ENCODE data around the gene DST.

DNA sequence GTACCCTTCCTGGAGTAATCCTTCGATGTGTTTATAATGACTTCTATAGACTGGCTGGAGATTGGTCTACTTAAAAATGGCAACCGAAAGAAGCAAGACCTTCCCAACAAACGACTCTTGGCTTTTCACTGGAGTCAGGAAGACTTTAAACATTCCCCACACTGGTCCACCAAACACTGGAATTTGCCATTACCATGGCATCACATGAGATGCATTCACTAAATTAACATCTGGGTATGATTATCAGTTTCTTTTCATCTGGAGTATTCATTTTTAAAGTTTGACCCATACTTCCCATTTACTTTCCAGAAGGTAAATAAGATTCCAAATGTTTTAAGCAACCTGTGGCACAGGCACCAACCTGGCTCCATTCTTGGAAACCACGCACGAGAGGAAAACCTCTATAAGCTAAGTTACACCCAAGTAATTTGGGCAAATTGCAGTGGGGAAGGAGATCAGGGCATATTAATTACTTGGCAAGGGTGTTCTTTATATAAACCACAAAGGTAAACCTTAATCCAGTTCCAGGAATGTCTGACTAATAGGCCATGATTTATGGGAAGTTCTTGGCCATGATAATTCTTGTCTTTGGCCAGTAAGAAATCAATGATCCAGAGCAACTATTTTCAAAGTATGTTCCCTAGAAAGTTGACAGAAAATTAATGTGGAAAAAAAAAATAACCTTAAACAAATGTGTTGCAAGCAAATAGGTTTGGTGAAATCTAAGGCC, 205.4 kb downstream of the DST start:
- no peak for TF ChIP-seq POLR2A (IDR thresholded peaks at IDR 0.05)
- TF ChIP-seq, protein P1, sequence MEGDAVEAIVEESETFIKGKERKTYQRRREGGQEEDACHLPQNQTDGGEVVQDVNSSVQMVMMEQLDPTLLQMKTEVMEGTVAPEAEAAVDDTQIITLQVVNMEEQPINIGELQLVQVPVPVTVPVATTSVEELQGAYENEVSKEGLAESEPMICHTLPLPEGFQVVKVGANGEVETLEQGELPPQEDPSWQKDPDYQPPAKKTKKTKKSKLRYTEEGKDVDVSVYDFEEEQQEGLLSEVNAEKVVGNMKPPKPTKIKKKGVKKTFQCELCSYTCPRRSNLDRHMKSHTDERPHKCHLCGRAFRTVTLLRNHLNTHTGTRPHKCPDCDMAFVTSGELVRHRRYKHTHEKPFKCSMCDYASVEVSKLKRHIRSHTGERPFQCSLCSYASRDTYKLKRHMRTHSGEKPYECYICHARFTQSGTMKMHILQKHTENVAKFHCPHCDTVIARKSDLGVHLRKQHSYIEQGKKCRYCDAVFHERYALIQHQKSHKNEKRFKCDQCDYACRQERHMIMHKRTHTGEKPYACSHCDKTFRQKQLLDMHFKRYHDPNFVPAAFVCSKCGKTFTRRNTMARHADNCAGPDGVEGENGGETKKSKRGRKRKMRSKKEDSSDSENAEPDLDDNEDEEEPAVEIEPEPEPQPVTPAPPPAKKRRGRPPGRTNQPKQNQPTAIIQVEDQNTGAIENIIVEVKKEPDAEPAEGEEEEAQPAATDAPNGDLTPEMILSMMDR (IDR thresholded peaks at IDR 0.05) = no peak

Measured in tibial nerve (tissue), 3 donors.